ENCODE measurements around the gene CCM2.
"Not testable (repeated sequence)": the region's sequence is repeated elsewhere in the genome, so short reads cannot be mapped to it uniquely, and the experiment has no call there.

CCM2 gene

GRCh38 chr7:45034710-45035109, 34.7 kb downstream of the CCM2 start:
- not testable (repeated sequence) for DNase-seq

GRCh38 chr7:45035371-45035770, 35.4 kb downstream of the CCM2 start:
- Histone ChIP-seq H3K27ac (ENCODE audit: insufficient read depth, low read length, poor library complexity, severe bottlenecking) (no peak overlapping the region), H3K27me3 (replicated peaks; ENCODE audit: control insufficient read depth, insufficient read depth, low read length, poor library complexity, severe bottlenecking) (no peaks in the 10 kb centered on the region), H3K4me1 (ENCODE audit: control insufficient read depth, insufficient read depth, low read length, poor library complexity, severe bottlenecking) (peaks cover 54% of the 10 kb centered on the region), H3K4me3 (ENCODE audit: insufficient read depth, low read depth, low read length, poor library complexity, severe bottlenecking) (no peak overlapping the region), H3K9me3 (ENCODE audit: control insufficient read depth, low read length) (no peaks in the 10 kb centered on the region), H3K36me3 (ENCODE audit: control insufficient read depth, insufficient read depth, low read length) (peaks cover 29% of the 10 kb centered on the region)
- DNase-seq, result no peak

More at GRCh38 chr7:45034710-45035109, 34.7 kb downstream of the CCM2 start:
- not testable (repeated sequence) for H3K27me3 ChIP-seq (replicated peaks; ENCODE audit: control insufficient read depth, insufficient read depth, low read length, poor library complexity, severe bottlenecking); H3K4me3 ChIP-seq (ENCODE audit: insufficient read depth, low read depth, low read length, poor library complexity, severe bottlenecking); H3K27ac ChIP-seq (ENCODE audit: insufficient read depth, low read length, poor library complexity, severe bottlenecking); H3K9me3 ChIP-seq (ENCODE audit: control insufficient read depth, low read length)
- peaks cover 60% of the 10 kb centered on the region for H3K4me1 ChIP-seq (ENCODE audit: control insufficient read depth, insufficient read depth, low read length, poor library complexity, severe bottlenecking)
- H3K36me3 ChIP-seq (ENCODE audit: control insufficient read depth, insufficient read depth, low read length), result peaks cover 25% of the 10 kb centered on the region

DNA sequence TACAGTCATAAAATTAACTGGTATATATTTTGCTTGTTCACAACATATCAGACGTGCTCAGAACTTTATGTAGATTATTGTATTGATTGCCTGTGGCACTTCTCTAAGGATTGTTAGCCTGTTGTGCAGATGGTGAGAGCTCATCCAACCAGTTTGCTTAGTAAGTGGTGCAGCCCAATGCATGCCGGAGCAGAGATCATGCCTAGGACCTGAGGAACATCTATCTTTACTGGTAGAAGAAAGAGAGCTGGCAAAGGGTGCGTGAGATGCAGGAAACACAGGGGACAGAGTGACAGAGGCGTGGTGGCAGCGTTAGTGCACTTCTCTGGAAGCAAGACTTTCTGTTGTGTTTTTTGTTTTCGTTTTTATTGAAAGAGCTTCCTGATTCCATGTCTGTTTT, 35.9 kb downstream of the CCM2 start:
- no peaks in the 10 kb centered on the region for H3K27me3 ChIP-seq (replicated peaks; ENCODE audit: control insufficient read depth, insufficient read depth, low read length, poor library complexity, severe bottlenecking)
- DNase-seq, result no peak
- H3K4me1 ChIP-seq (ENCODE audit: control insufficient read depth, insufficient read depth, low read length, poor library complexity, severe bottlenecking), result peaks cover 53% of the 10 kb centered on the region
- no peak overlapping the region for H3K4me3 ChIP-seq (ENCODE audit: insufficient read depth, low read depth, low read length, poor library complexity, severe bottlenecking)
- peak overlapping the region; percentile 36 for H3K27ac ChIP-seq (ENCODE audit: insufficient read depth, low read length, poor library complexity, severe bottlenecking)
- peaks cover 34% of the 10 kb centered on the region for H3K36me3 ChIP-seq (ENCODE audit: control insufficient read depth, insufficient read depth, low read length)
- no peaks in the 10 kb centered on the region for H3K9me3 ChIP-seq (ENCODE audit: control insufficient read depth, low read length)

- Histone ChIP-seq H3K4me1 (ENCODE audit: control insufficient read depth, insufficient read depth, low read length, poor library complexity, severe bottlenecking) (peaks cover 53% of the 10 kb centered on the region), H3K27ac (ENCODE audit: insufficient read depth, low read length, poor library complexity, severe bottlenecking) (peak overlapping the region; percentile 36), H3K36me3 (ENCODE audit: control insufficient read depth, insufficient read depth, low read length) (peaks cover 38% of the 10 kb centered on the region), H3K27me3 (replicated peaks; ENCODE audit: control insufficient read depth, insufficient read depth, low read length, poor library complexity, severe bottlenecking) (no peaks in the 10 kb centered on the region), H3K9me3 (ENCODE audit: control insufficient read depth, low read length) (no peaks in the 10 kb centered on the region), H3K4me3 (ENCODE audit: insufficient read depth, low read depth, low read length, poor library complexity, severe bottlenecking) (no peak overlapping the region)
- no peak for DNase-seq
Observed at GRCh38 chr7:45036317-45036716, 36.3 kb downstream of the CCM2 start.

- peaks cover 50% of the 10 kb centered on the region for H3K4me1 ChIP-seq (ENCODE audit: control insufficient read depth, insufficient read depth, low read length, poor library complexity, severe bottlenecking)
- H3K4me3 ChIP-seq (ENCODE audit: insufficient read depth, low read depth, low read length, poor library complexity, severe bottlenecking), result no peak overlapping the region
- peak overlapping the region; percentile 36 for H3K27ac ChIP-seq (ENCODE audit: insufficient read depth, low read length, poor library complexity, severe bottlenecking)
- peaks cover 41% of the 10 kb centered on the region for H3K36me3 ChIP-seq (ENCODE audit: control insufficient read depth, insufficient read depth, low read length)
- no peak for DNase-seq
- H3K9me3 ChIP-seq (ENCODE audit: control insufficient read depth, low read length), result no peaks in the 10 kb centered on the region
- H3K27me3 ChIP-seq (replicated peaks; ENCODE audit: control insufficient read depth, insufficient read depth, low read length, poor library complexity, severe bottlenecking), result no peaks in the 10 kb centered on the region
Observed at GRCh38 chr7:45036796-45037195, 36.8 kb downstream of the CCM2 start.

DNA sequence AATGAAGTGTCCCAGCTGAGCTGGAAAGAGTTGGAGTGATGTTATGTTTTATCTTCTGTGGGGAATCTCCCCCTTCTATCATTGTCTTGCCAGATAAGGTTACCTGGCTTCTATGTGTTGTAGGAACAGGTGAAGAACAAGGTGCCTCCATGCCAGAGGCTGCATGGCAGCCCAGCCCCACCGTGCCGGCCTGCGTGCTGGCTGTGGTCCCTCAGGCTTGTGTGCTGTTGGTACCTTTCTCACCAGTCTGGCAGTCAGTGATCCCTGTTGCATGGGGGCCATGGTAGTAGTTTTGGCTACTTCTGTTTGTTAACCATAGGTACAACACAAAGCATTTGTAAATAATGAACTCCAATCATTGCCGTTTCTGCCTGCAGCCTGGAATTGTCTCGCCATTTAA, 37.9 kb downstream of the CCM2 start:
- Histone ChIP-seq H3K4me1 (ENCODE audit: control insufficient read depth, insufficient read depth, low read length, poor library complexity, severe bottlenecking) (peaks cover 40% of the 10 kb centered on the region), H3K36me3 (ENCODE audit: control insufficient read depth, insufficient read depth, low read length) (peaks cover 48% of the 10 kb centered on the region)

GRCh38 chr7:45039106-45039505, 39.1 kb downstream of the CCM2 start:
- H3K9me3 ChIP-seq (ENCODE audit: control insufficient read depth, low read length), result no peaks in the 10 kb centered on the region
- peaks cover 60% of the 10 kb centered on the region for H3K36me3 ChIP-seq (ENCODE audit: control insufficient read depth, insufficient read depth, low read length)
- DNase-seq, result no peak

More for the DNA sequence above, 37.9 kb downstream of the CCM2 start:
- H3K27ac ChIP-seq (ENCODE audit: insufficient read depth, low read length, poor library complexity, severe bottlenecking), result no peak overlapping the region
- no peaks in the 10 kb centered on the region for H3K27me3 ChIP-seq (replicated peaks; ENCODE audit: control insufficient read depth, insufficient read depth, low read length, poor library complexity, severe bottlenecking)
- H3K4me3 ChIP-seq (ENCODE audit: insufficient read depth, low read depth, low read length, poor library complexity, severe bottlenecking), result no peak overlapping the region
- DNase-seq, result no peak
- no peaks in the 10 kb centered on the region for H3K9me3 ChIP-seq (ENCODE audit: control insufficient read depth, low read length)

DNA sequence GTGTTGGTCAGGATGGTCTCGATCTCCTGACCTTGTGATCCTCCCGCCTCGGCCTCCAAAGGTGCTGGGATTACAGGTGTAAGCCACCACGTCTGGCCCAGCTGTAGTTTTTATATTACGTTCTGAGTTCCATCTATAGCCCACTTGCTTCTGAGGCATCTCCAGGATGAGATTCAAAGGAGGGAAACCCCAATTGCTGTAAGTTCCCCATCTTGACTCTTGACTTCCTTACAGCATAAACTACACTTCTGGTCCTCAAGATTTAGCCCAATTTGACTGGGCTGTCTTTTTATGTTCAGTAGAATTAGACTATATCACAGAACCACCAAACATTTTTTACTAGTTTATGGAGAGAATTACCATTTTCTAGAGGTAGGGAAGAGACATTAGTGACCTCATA, 44.3 kb downstream of the CCM2 start:
- no peaks in the 10 kb centered on the region for H3K27me3 ChIP-seq (replicated peaks; ENCODE audit: control insufficient read depth, insufficient read depth, low read length, poor library complexity, severe bottlenecking)
- H3K4me3 ChIP-seq (ENCODE audit: insufficient read depth, low read depth, low read length, poor library complexity, severe bottlenecking), result no peak overlapping the region
- no peaks in the 10 kb centered on the region for H3K9me3 ChIP-seq (ENCODE audit: control insufficient read depth, low read length)
- peaks cover 77% of the 10 kb centered on the region for H3K36me3 ChIP-seq (ENCODE audit: control insufficient read depth, insufficient read depth, low read length)
- H3K4me1 ChIP-seq (ENCODE audit: control insufficient read depth, insufficient read depth, low read length, poor library complexity, severe bottlenecking), result no peaks in the 10 kb centered on the region
- no peak overlapping the region for H3K27ac ChIP-seq (ENCODE audit: insufficient read depth, low read length, poor library complexity, severe bottlenecking)
- no peak for DNase-seq

More at GRCh38 chr7:45039106-45039505, 39.1 kb downstream of the CCM2 start:
- Histone ChIP-seq H3K27ac (ENCODE audit: insufficient read depth, low read length, poor library complexity, severe bottlenecking) (no peak overlapping the region), H3K4me3 (ENCODE audit: insufficient read depth, low read depth, low read length, poor library complexity, severe bottlenecking) (no peak overlapping the region), H3K27me3 (replicated peaks; ENCODE audit: control insufficient read depth, insufficient read depth, low read length, poor library complexity, severe bottlenecking) (no peaks in the 10 kb centered on the region), H3K4me1 (ENCODE audit: control insufficient read depth, insufficient read depth, low read length, poor library complexity, severe bottlenecking) (peaks cover 30% of the 10 kb centered on the region)

DNA sequence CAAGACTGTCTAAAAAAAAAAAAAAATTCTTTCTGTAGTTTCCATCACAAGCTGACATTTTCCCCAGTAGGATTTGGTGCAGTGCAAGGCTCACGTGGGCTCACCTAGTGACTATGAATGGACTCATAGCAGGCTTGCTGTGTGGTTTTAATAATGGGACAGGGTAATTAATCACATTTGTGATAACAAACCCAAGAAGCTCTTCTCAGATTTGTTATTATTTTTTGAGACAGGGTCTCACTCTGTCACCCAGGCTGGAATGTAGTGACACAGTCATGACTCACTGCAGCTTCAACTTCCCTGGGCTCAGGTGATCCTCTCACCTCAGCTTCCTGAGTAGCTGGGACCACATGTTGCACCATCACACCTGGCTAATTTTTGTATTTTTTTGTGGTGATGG, 48.7 kb downstream of the CCM2 start:
- Histone ChIP-seq H3K4me1 (ENCODE audit: control insufficient read depth, insufficient read depth, low read length, poor library complexity, severe bottlenecking) (no peaks in the 10 kb centered on the region), H3K9me3 (ENCODE audit: control insufficient read depth, low read length) (no peaks in the 10 kb centered on the region), H3K27ac (ENCODE audit: insufficient read depth, low read length, poor library complexity, severe bottlenecking) (no peak overlapping the region), H3K27me3 (replicated peaks; ENCODE audit: control insufficient read depth, insufficient read depth, low read length, poor library complexity, severe bottlenecking) (no peaks in the 10 kb centered on the region), H3K36me3 (ENCODE audit: control insufficient read depth, insufficient read depth, low read length) (peaks cover 66% of the 10 kb centered on the region), H3K4me3 (ENCODE audit: insufficient read depth, low read depth, low read length, poor library complexity, severe bottlenecking) (no peak overlapping the region)
- no peak for DNase-seq

DNA sequence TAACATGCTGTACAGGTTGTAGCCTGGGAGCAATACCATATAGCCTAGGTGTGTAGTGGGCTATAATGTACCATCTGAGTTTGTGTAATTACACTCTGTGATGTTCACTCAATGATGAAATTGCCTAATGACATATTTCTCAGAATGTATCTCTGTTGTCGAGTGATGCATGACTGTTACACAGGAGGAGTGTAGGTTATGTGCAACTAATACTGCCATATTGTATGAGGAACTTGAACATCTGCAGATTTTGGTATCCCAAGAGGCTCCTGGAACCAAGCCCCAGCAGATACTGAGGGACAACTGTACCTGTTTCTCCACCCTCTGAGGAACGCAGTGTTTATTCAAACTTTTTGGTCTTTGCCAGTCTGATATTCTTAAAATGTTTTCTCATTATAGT, 50.2 kb downstream of the CCM2 start:
- Histone ChIP-seq H3K9me3 (ENCODE audit: control insufficient read depth, low read length) (no peaks in the 10 kb centered on the region), H3K27ac (ENCODE audit: insufficient read depth, low read length, poor library complexity, severe bottlenecking) (no peak overlapping the region), H3K36me3 (ENCODE audit: control insufficient read depth, insufficient read depth, low read length) (peaks cover 59% of the 10 kb centered on the region), H3K4me3 (ENCODE audit: insufficient read depth, low read depth, low read length, poor library complexity, severe bottlenecking) (no peak overlapping the region), H3K27me3 (replicated peaks; ENCODE audit: control insufficient read depth, insufficient read depth, low read length, poor library complexity, severe bottlenecking) (no peaks in the 10 kb centered on the region), H3K4me1 (ENCODE audit: control insufficient read depth, insufficient read depth, low read length, poor library complexity, severe bottlenecking) (peaks cover 3% of the 10 kb centered on the region)
- DNase-seq, result no peak

DNA sequence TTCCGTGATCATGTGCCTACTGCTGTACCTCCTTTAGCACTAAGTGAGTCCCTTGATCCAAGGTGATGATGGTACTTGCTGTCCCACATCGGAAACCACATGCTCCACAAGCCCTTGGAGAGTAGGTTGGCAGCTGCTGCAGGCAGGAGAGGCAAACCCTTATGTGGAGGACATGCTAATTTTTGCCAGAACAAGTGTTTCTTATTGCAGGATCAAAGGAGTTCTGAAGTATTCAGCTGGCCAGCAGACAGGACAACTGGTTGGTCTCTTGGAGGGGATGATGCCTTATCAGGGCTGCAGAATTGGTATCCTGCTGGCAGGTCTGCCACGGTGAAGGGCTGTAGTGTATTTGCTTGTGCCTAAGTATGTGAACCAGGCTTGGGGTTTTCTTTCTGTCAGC, 52.0 kb downstream of the CCM2 start:
- H3K27ac ChIP-seq (ENCODE audit: insufficient read depth, low read length, poor library complexity, severe bottlenecking), result no peak overlapping the region
- peaks cover 44% of the 10 kb centered on the region for H3K36me3 ChIP-seq (ENCODE audit: control insufficient read depth, insufficient read depth, low read length)
- peaks cover 3% of the 10 kb centered on the region for H3K4me1 ChIP-seq (ENCODE audit: control insufficient read depth, insufficient read depth, low read length, poor library complexity, severe bottlenecking)
- no peak for DNase-seq
- no peaks in the 10 kb centered on the region for H3K9me3 ChIP-seq (ENCODE audit: control insufficient read depth, low read length)
- H3K27me3 ChIP-seq (replicated peaks; ENCODE audit: control insufficient read depth, insufficient read depth, low read length, poor library complexity, severe bottlenecking), result no peaks in the 10 kb centered on the region
- H3K4me3 ChIP-seq (ENCODE audit: insufficient read depth, low read depth, low read length, poor library complexity, severe bottlenecking), result no peak overlapping the region
